Left lobe of liver (tissue), 2 donors: ENCODE results near the gene ACTA2. TPM values are rescaled to one million over a fixed set of nuclear protein-coding genes. Genes with fewer than 3 reads are reported as not detected.

Experiments
- ATAC-seq: fragments of 200-7000 bp; cut with Tn5 transposase; one replicate; pipeline ENCODE4 v1.9.1; 2020; ENCODE audit warnings: mild to moderate bottlenecking, moderate library complexity
- DNase-seq: peaks from one replicate; pipeline ENCODE4 v3.0.0-alpha.2; 2020; ENCODE audit warnings: low spot score
- total RNA-seq: library from RNA; stranded (reverse); gene quantifications from one replicate; pipeline ENCODE4 v1.2.1, GENCODE V29; 2021
- donor health status: DM: no; HTN: no; CAD: no; lungs with moderate emphysema.
- donor health status: DM: no; HTN: yes; CAD: no.

ACTA2 gene
- total RNA-seq, 1 donor from 2014 or later: 17.0 TPM

GRCh38 chr10:88981435-88981834 is 28.9 kb upstream of the ACTA2 start:
- no peak for DNase-seq
- peak; percentile 14 for ATAC-seq

GRCh38 chr10:88980800-88981199 is 28.2 kb upstream of the ACTA2 start:
- ATAC-seq: peak; percentile 57
- no peak for DNase-seq

GRCh38 chr10:88980247-88980646 is 27.7 kb upstream of the ACTA2 start:
- DNase-seq: no peak
- no peak for ATAC-seq

GRCh38 chr10:88979603-88980002 is 27.0 kb upstream of the ACTA2 start:
- ATAC-seq (peak; percentile 82), DNase-seq (no peak)

- DNase-seq: no peak
- peak; percentile 53 for ATAC-seq
These were observed 26.6 kb upstream of the ACTA2 start for GRCh38 chr10:88979153-88979562.

GRCh38 chr10:88978463-88978862 is 25.9 kb upstream of the ACTA2 start:
- ATAC-seq: no peak
- DNase-seq: no peak

- no peak for DNase-seq
- ATAC-seq: peak; percentile 35
These were observed 22.8 kb upstream of the ACTA2 start for GRCh38 chr10:88975377-88975720.

GRCh38 chr10:88974446-88975376 is 22.1 kb upstream of the ACTA2 start:
- no peak for DNase-seq
- peak; percentile 69 for ATAC-seq

GRCh38 chr10:88974012-88974411 is 21.4 kb upstream of the ACTA2 start:
- ATAC-seq: no peak

GRCh38 chr10:88971221-88972061 is 18.9 kb upstream of the ACTA2 start:
- peak; percentile 22 for ATAC-seq
- DNase-seq: no peak

More at GRCh38 chr10:88974012-88974411, 21.4 kb upstream of the ACTA2 start:
- no peak for DNase-seq

- no peak for DNase-seq
- no peak for ATAC-seq
These were observed 15.8 kb upstream of the ACTA2 start for GRCh38 chr10:88968391-88968790.

- no peak for DNase-seq
- peak; percentile 62 for ATAC-seq
These were observed 14.2 kb upstream of the ACTA2 start for GRCh38 chr10:88966797-88967196.

GRCh38 chr10:88964869-88965415 is 12.4 kb upstream of the ACTA2 start:
- no peak for ATAC-seq

GRCh38 chr10:88964360-88964759 is 11.8 kb upstream of the ACTA2 start:
- DNase-seq: no peak

More at GRCh38 chr10:88964869-88965415, 12.4 kb upstream of the ACTA2 start:
- DNase-seq: no peak

GRCh38 chr10:88963318-88963717 is 10.7 kb upstream of the ACTA2 start:
- ATAC-seq: no peak
- no peak for DNase-seq

More at GRCh38 chr10:88964360-88964759, 11.8 kb upstream of the ACTA2 start:
- ATAC-seq: no peak

- DNase-seq: no peak
- ATAC-seq: no peak
These were observed 9.8 kb upstream of the ACTA2 start for GRCh38 chr10:88962336-88962735.

- DNase-seq (no peak), ATAC-seq (no peak)
These were observed 8.7 kb upstream of the ACTA2 start for GRCh38 chr10:88961266-88961665.

- ATAC-seq (no peak), DNase-seq (no peak)
These were observed 8.2 kb upstream of the ACTA2 start for GRCh38 chr10:88960802-88961201.

- DNase-seq: no peak
- no peak for ATAC-seq
These were observed 6.1 kb upstream of the ACTA2 start for GRCh38 chr10:88958721-88959120.

GRCh38 chr10:88957381-88957780 is 4.8 kb upstream of the ACTA2 start:
- DNase-seq: no peak
- ATAC-seq: no peak

GRCh38 chr10:88954458-88955083 is 2.0 kb upstream of the ACTA2 start:
- ATAC-seq (no peak), DNase-seq (no peak)
